ENCODE data around the gene LRP5.

DNA sequence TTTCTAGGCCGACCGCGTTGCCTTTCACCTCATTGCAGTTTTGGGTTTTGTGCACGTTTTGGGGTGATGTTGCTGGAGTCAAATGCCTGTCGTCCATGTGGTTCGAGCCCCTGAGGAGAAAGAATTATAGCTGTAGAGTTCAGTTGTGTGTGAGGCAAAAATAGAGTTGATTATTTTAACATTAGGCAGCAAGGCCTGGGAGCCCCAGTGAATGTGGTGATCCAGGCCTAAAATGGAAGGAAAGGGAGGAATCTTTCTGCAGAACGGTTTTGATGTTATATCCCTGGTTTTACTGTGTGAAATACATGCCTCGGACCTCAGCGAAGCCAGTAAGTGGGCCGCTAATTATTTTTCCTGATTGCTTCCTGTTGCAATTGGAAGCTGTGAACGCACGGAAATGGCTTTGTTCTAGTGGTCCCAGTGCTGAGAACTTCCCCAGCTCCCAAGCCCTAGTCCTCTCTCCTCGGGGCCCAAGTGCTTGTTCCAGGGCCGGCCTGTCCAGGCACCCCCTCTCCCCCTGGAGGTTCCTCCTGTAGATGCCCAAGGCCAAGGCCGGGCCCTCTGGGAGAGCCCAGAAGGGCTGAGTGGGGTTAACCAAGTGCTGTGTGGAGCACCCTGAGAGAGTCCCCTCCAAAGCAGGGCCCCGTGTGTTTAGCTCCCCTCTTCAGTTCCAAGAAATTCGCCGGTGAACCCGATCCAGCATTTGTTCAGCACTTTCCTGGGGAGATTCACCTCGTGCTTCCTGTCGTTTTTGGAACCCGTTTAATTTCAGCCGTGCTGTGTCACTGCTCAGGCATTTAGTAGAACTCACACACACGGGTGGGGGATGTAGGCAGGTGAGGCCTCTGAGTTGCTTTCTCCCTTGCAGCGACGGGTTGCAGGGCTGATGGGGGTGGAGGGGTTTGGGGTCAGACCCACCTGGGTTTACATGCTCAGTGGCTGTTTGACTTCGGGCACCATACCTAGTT lies 2.1 kb downstream of the LRP5 start:
- TF ChIP-seq, protein P1, sequence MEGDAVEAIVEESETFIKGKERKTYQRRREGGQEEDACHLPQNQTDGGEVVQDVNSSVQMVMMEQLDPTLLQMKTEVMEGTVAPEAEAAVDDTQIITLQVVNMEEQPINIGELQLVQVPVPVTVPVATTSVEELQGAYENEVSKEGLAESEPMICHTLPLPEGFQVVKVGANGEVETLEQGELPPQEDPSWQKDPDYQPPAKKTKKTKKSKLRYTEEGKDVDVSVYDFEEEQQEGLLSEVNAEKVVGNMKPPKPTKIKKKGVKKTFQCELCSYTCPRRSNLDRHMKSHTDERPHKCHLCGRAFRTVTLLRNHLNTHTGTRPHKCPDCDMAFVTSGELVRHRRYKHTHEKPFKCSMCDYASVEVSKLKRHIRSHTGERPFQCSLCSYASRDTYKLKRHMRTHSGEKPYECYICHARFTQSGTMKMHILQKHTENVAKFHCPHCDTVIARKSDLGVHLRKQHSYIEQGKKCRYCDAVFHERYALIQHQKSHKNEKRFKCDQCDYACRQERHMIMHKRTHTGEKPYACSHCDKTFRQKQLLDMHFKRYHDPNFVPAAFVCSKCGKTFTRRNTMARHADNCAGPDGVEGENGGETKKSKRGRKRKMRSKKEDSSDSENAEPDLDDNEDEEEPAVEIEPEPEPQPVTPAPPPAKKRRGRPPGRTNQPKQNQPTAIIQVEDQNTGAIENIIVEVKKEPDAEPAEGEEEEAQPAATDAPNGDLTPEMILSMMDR (IDR thresholded peaks at IDR 0.05; ENCODE audit: insufficient read depth, low read depth, low read length) = no peak
- no peak for TF ChIP-seq EZH2 (IDR thresholded peaks at IDR 0.05; ENCODE audit: insufficient read depth, low read length)

Measured in astrocyte (in vitro differentiated cells and primary cell).